Loucy (cell line): Measurements from ENCODE around the gene PRDM2.

Experiments used
- H2AFZ ChIP-seq: fragments of 200-600 bp; sonication (generic); 2 replicates; pipeline ENCODE4 v1.6.0; 2016; ENCODE audit warnings: antibody characterized with exemption, mild to moderate bottlenecking, low read length, moderate library complexity
- H3F3A ChIP-seq: fragments of 200-600 bp; 2 replicates; pipeline ENCODE4 v1.6.0; 2016; ENCODE audit warnings: antibody characterized with exemption, low read depth, mild to moderate bottlenecking
- H3K27me3 ChIP-seq: fragments of 200-600 bp; sonication (generic); 2 replicates; pipeline ENCODE4 v1.6.1; 2014; ENCODE audit warnings: low read length, mild to moderate bottlenecking; ENCODE audit not compliant: insufficient read depth, poor library complexity, severe bottlenecking
- H3K36me3 ChIP-seq: fragments of 200-600 bp; sonication (generic); 2 replicates; pipeline ENCODE4 v1.6.1; 2016; ENCODE audit warnings: low read length; ENCODE audit not compliant: insufficient read depth
- H3K4me1 ChIP-seq: fragments of 200-600 bp; sonication (generic); 2 replicates; pipeline ENCODE4 v1.5.1; 2014; ENCODE audit warnings: low read length, mild to moderate bottlenecking; ENCODE audit not compliant: insufficient read depth, poor library complexity, severe bottlenecking
- H3K4me2 ChIP-seq: fragments of 200-600 bp; sonication (generic); 2 replicates; pipeline ENCODE4 v1.6.0; 2014; ENCODE audit warnings: antibody characterized with exemption, low read length, low read depth, mild to moderate bottlenecking; ENCODE audit not compliant: poor library complexity, severe bottlenecking
- H3K4me3 ChIP-seq: fragments of 200-600 bp; sonication (generic); 2 replicates; pipeline ENCODE4 v1.5.1; 2014; ENCODE audit warnings: low read length, mild to moderate bottlenecking, mixed read lengths; ENCODE audit not compliant: poor library complexity, severe bottlenecking
- H3K79me2 ChIP-seq: fragments of 200-600 bp; sonication (generic); 2 replicates; pipeline ENCODE4 v1.6.1; 2014; ENCODE audit warnings: low read length; ENCODE audit not compliant: insufficient read depth
- H3K9ac ChIP-seq: fragments of 200-600 bp; sonication (generic); 2 replicates; pipeline ENCODE4 v1.6.0; 2014; ENCODE audit warnings: mild to moderate bottlenecking, low read depth, low read length, moderate library complexity; ENCODE audit not compliant: poor library complexity, severe bottlenecking
- H3K9me2 ChIP-seq: fragments of 200-600 bp; sonication (generic); replicated peaks from 2 replicates; pipeline ENCODE4 v1.6.1; 2016; ENCODE audit warnings: low read depth, low read length, mixed read lengths
- H3K9me3 ChIP-seq: fragments of 200-600 bp; sonication (generic); 2 replicates; pipeline ENCODE4 v1.6.1; 2014; ENCODE audit warnings: mild to moderate bottlenecking, antibody characterized with exemption, low read length, low read depth; ENCODE audit not compliant: insufficient read depth
- H4K20me1 ChIP-seq: fragments of 200-600 bp; sonication (generic); 2 replicates; pipeline ENCODE4 v1.6.0; 2014; ENCODE audit warnings: antibody characterized with exemption, low read length, mild to moderate bottlenecking; ENCODE audit not compliant: insufficient read depth, poor library complexity, severe bottlenecking
- EZH2phosphoT487 ChIP-seq: fragments of 200-600 bp; IDR thresholded peaks from 2 replicates; pipeline ENCODE4 v1.6.1; 2018; ENCODE audit warnings: antibody characterized with exemption, mild to moderate bottlenecking, moderate library complexity, borderline replicate concordance
- TF ChIP-seq, protein P1 (sequence below): fragments of 200-600 bp; sonication (generic); conservative IDR thresholded peaks from 2 replicates; pipeline ENCODE4 v1.5.1; 2014; ENCODE audit warnings: mild to moderate bottlenecking, antibody characterized with exemption, low read length

The PRDM2 gene

DNA sequence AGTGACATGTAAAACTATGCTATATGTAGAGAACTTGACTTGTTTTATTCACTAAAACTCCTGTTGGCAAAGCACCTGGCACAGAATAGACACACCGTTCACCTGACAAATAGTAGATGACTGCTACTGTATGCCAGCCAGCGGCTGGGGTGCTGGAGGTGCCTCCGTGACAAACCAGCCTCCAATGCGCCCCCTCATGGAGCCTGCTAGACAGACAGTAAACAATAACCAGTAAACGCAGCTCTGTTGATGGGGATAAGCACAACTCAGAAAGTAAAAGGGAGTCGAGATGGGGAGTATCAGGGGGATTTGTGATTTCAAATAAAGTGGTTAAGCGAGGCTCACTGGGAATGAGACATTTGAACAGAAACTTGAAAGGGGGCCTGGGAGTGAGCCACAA, 107.2 kb downstream of the PRDM2 start:
- Histone ChIP-seq H3K9me2 (no peaks in the 10 kb centered on the region), H3K4me1 (peaks cover 27% of the 10 kb centered on the region), H4K20me1 (peaks cover 4% of the 10 kb centered on the region), H3K9me3 (no peaks in the 10 kb centered on the region), H3K9ac (no peak overlapping the region), H3K27me3 (no peaks in the 10 kb centered on the region), H2AFZ (no peak overlapping the region), H3F3A (no peaks in the 10 kb centered on the region), H3K4me3 (no peak overlapping the region), H3K79me2 (no peaks in the 10 kb centered on the region), H3K4me2 (no peak overlapping the region), H3K36me3 (no peaks in the 10 kb centered on the region; the same call in 1 of the 2 replicates)
- TF ChIP-seq EZH2phosphoT487 = no peak
- TF ChIP-seq, protein P1, sequence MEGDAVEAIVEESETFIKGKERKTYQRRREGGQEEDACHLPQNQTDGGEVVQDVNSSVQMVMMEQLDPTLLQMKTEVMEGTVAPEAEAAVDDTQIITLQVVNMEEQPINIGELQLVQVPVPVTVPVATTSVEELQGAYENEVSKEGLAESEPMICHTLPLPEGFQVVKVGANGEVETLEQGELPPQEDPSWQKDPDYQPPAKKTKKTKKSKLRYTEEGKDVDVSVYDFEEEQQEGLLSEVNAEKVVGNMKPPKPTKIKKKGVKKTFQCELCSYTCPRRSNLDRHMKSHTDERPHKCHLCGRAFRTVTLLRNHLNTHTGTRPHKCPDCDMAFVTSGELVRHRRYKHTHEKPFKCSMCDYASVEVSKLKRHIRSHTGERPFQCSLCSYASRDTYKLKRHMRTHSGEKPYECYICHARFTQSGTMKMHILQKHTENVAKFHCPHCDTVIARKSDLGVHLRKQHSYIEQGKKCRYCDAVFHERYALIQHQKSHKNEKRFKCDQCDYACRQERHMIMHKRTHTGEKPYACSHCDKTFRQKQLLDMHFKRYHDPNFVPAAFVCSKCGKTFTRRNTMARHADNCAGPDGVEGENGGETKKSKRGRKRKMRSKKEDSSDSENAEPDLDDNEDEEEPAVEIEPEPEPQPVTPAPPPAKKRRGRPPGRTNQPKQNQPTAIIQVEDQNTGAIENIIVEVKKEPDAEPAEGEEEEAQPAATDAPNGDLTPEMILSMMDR = peak; percentile 60

GRCh38 chr1:13808729-13809131, 108.7 kb downstream of the PRDM2 start:
- Histone ChIP-seq H4K20me1 (peaks cover 4% of the 10 kb centered on the region), H3K4me3 (no peak overlapping the region), H2AFZ (no peak overlapping the region), H3K27me3 (no peaks in the 10 kb centered on the region), H3K79me2 (no peaks in the 10 kb centered on the region), H3K36me3 (no peaks in the 10 kb centered on the region; the same call in 1 of the 2 replicates), H3K4me1 (peaks cover 35% of the 10 kb centered on the region), H3K4me2 (peak overlapping the region; percentile 29), H3K9me2 (no peaks in the 10 kb centered on the region), H3K9me3 (no peaks in the 10 kb centered on the region), H3F3A (no peaks in the 10 kb centered on the region), H3K9ac (peak overlapping the region; percentile 28)
- no peak for TF ChIP-seq EZH2phosphoT487
- TF ChIP-seq, protein P1 = peak; percentile 34; the same call in 1 of the 2 replicates

DNA sequence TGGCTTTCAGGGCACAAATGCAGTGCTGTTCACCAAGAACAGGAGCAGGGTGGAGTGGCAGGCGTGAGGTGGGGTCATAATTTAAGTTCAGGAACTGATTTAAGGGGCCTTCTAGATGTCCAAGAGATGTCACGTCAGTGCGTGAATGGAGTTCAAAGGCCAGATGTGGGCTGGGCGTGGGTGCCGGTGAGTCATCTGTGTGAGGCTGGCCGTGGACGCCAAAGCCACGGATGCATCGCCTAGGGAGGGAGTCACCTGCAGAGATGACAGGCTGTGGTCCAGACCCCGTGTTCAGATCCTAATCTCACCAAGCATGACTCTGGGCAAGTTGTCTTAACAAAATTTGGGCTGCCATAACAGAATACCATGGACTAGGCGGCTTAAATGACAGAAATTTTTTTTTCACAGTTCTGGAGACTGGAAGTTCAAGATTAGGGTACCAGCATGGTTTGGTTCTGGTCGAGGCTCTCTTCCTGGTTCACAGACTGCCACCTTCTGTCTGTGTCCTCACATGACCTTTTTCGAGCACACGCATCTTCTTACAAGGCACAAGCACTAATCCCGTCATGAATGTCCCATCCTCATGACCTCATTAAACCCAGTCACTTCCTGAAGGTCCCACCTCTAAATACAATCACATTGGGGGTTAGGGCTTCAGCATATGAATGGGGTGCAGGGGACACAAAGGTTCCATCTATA, 109.6 kb downstream of the PRDM2 start:
- no peak overlapping the region for H2AFZ ChIP-seq
- H3K4me2 ChIP-seq = no peak overlapping the region
- no peak overlapping the region for H3K9ac ChIP-seq
- H3K9me2 ChIP-seq = no peaks in the 10 kb centered on the region
- no peaks in the 10 kb centered on the region for H3K27me3 ChIP-seq
- TF ChIP-seq EZH2phosphoT487 = no peak
- TF ChIP-seq, protein P1 = peak; percentile 36
- no peaks in the 10 kb centered on the region for H3F3A ChIP-seq
- H4K20me1 ChIP-seq = peaks cover 4% of the 10 kb centered on the region
- no peak overlapping the region for H3K4me3 ChIP-seq
- H3K36me3 ChIP-seq = no peaks in the 10 kb centered on the region; the same call in 1 of the 2 replicates
- no peaks in the 10 kb centered on the region for H3K9me3 ChIP-seq
- peaks cover 35% of the 10 kb centered on the region for H3K4me1 ChIP-seq
- no peaks in the 10 kb centered on the region for H3K79me2 ChIP-seq
